A549 (cell line): ENCODE data around the gene MED16.
A peak's percentile ranks its signal among the peaks of the same experiment; 100 is the strongest.

Source experiments
- CTCF ChIP-seq: fragments of >200 bp; sonication (Bioruptor Twin); formaldehyde crosslinking; IDR thresholded peaks from 3 replicates; pipeline ENCODE4 v1.5.1; 2016
- HOXA7 ChIP-seq: fragments of 250-450 bp; sonication (Bioruptor Pico); IDR thresholded peaks from 2 replicates; pipeline ENCODE4 v1.5.0; 2020; ENCODE audit warnings: mild to moderate bottlenecking, moderate library complexity
- JUN ChIP-seq, 2 experiments: fragments of >200 bp; sonication (Bioruptor Twin); formaldehyde crosslinking; IDR thresholded peaks; 2 replicates in 1 of 2; 3 replicates in 1 of 2; pipeline ENCODE4 v1.6.1; 2016 to 2017
- MAX ChIP-seq: IDR thresholded peaks from 2 replicates; pipeline ENCODE4 v1.6.1; 2012
- POLR2A ChIP-seq: IDR thresholded peaks from 2 replicates; pipeline ENCODE4 v1.6.1; 2012; ENCODE audit warnings: mild to moderate bottlenecking, low read length
- RCOR1 ChIP-seq: fragments of 150-350 bp; IDR thresholded peaks from 2 replicates; pipeline ENCODE4 v1.6.1; 2014; ENCODE audit warnings: antibody characterized with exemption, low read length, low read depth
- SMC3 ChIP-seq: fragments of >200 bp; sonication (Bioruptor Twin); formaldehyde crosslinking; IDR thresholded peaks from 3 replicates; pipeline ENCODE4 v1.6.1; 2018; ENCODE audit warnings: inconsistent platforms

- no peak for TF ChIP-seq POLR2A
- no peak for TF ChIP-seq CTCF
- TF ChIP-seq MAX = peak; percentile 49; the same call in 1 of the 2 replicates
- no peak for TF ChIP-seq SMC3
- TF ChIP-seq RCOR1 = no peak
- no peak for TF ChIP-seq HOXA7 (CRISPR knock-in tag)
- TF ChIP-seq JUN (IDR thresholded peaks at IDR 0.05) = no peak
Measured at GRCh38 chr19:843180-843835, 49.7 kb downstream of the MED16 start.
